Psoas muscle (tissue), 8 donors: ENCODE data around the gene ALG12. TPM values are rescaled to one million over a fixed set of nuclear protein-coding genes. Genes with fewer than 3 reads are reported as not detected.

Experiments
- ATAC-seq, 4 donors: fragments of 200-7000 bp; cut with Tn5 transposase; one replicate each; pipeline ENCODE4 v1.9.1; 2020; ENCODE audit warnings: moderate library complexity in 3 of 4, mild to moderate bottlenecking in 2 of 4
- DNase-seq, 2 donors: peaks; one replicate each; pipeline ENCODE4 v3.0.0-alpha.2; 2020
- H3K27ac ChIP-seq: fragments of 200-600 bp; one replicate; pipeline ENCODE4 v1.8.0; 2022
- H3K27me3 ChIP-seq, 3 donors: fragments of 200-600 bp in 1 of 3; one replicate each; pipeline versions ENCODE4 v1.6.1 to v1.8.0; 2013 to 2022; ENCODE audit warnings: low read length in 2 of 3, mild to moderate bottlenecking in 2 of 3, moderate library complexity in 1 of 3; ENCODE audit not compliant: insufficient read depth in 3 of 3
- H3K36me3 ChIP-seq, 2 donors: fragments of 200-600 bp in 1 of 2; one replicate each; pipeline versions ENCODE4 v1.6.1 to v1.8.0; 2013 to 2022; ENCODE audit warnings: low read depth in 1 of 2, mild to moderate bottlenecking in 1 of 2, moderate library complexity in 1 of 2; ENCODE audit not compliant: insufficient read depth in 1 of 2
- H3K4me1 ChIP-seq: fragments of 200-600 bp; one replicate; pipeline ENCODE4 v1.8.0; 2022
- H3K4me3 ChIP-seq: fragments of 200-600 bp; one replicate; pipeline ENCODE4 v1.8.0; 2022; ENCODE audit warnings: mild to moderate bottlenecking
- H3K9me3 ChIP-seq: fragments of 200-600 bp; one replicate; pipeline ENCODE4 v1.8.0; 2022
- CTCF ChIP-seq: fragments of 200-600 bp; IDR thresholded peaks from one replicate; pipeline ENCODE4 v1.8.0; 2022; ENCODE audit warnings: antibody characterized with exemption
- WGBS, 3 donors: extraction: QIAGEN DNeasy Blood & Tissue Kit; methylation state at CpG; one replicate each; pipeline versions ENCODE4 v1.1.6 to v1.1.7; 2013; 5-methylcytosine and 5-hydroxymethylcytosine counted together
- intact Hi-C, 2 donors: fragments of 100-400 bp; cut with DNase I; formaldehyde crosslinking; loops; one replicate each; pipeline versions ENCODE4 v1.11.0 to v1.14.2; 2022
- long read RNA-seq, 2 donors: library from polyadenylated mRNA; unstranded; transcript quantifications; one replicate each; pipeline ENCODE4 v2.0.0, GENCODE V29; 2021
- polyA plus RNA-seq, 3 donors: library from polyadenylated mRNA; stranded (reverse); fragments of 200-250 nt; gene quantifications; one replicate each; pipeline ENCODE4 v1.2.3, GENCODE V29; 2013
- total RNA-seq, 4 donors: library from RNA; stranded (reverse); fragmentation: NEBNext Ultra II Directional in 2 of 4; extraction: Animal tissue kit (Norgen Biotek cat#: 25700) in 2 of 4; gene quantifications; one replicate each; pipeline versions ENCODE4 v1.2.1 to v1.2.4, GENCODE V29; 2021 to 2023
- donor health status: healthy with polysubstance abuse.
- donor health status: DM: no; HTN: no; CAD: no; lungs with moderate emphysema.
- donor health status: Bipolar disorder and iron deficiency.
- donor health status: healthy.
- donor health status: DM: yes; HTN: yes; CAD: no.
- donor health status: DM: no; HTN: no; CAD: no.
- donor health status: DM: no; HTN: no; CAD: no.
- donor health status: DM: yes; HTN: yes; CAD: no.

Gene ALG12
- total RNA-seq (10 to 100 TPM in 2 of 4 donors, 1 to 10 TPM in 2; 6.5 to 10.8 (median 8.7) TPM), polyA plus RNA-seq (10 to 100 TPM in 1 of 3 donors, 1 to 10 TPM in 2; 8.0 to 11.0 (median 8.2) TPM)
- long read RNA-seq, donor 1, full-length matches to known transcripts: 6 of 7 reads
- long read RNA-seq, donor 1, partial matches to known transcripts: 1 of 7 reads
- long read RNA-seq, donor 1, other reads (novel, unspliced or antisense): 0 of 7 reads
- long read RNA-seq, donor 2, full-length matches to known transcripts: 14 of 26 reads
- long read RNA-seq, donor 2, partial matches to known transcripts: 7 of 26 reads
- long read RNA-seq, donor 2, other reads (novel, unspliced or antisense): 5 of 26 reads

DNA sequence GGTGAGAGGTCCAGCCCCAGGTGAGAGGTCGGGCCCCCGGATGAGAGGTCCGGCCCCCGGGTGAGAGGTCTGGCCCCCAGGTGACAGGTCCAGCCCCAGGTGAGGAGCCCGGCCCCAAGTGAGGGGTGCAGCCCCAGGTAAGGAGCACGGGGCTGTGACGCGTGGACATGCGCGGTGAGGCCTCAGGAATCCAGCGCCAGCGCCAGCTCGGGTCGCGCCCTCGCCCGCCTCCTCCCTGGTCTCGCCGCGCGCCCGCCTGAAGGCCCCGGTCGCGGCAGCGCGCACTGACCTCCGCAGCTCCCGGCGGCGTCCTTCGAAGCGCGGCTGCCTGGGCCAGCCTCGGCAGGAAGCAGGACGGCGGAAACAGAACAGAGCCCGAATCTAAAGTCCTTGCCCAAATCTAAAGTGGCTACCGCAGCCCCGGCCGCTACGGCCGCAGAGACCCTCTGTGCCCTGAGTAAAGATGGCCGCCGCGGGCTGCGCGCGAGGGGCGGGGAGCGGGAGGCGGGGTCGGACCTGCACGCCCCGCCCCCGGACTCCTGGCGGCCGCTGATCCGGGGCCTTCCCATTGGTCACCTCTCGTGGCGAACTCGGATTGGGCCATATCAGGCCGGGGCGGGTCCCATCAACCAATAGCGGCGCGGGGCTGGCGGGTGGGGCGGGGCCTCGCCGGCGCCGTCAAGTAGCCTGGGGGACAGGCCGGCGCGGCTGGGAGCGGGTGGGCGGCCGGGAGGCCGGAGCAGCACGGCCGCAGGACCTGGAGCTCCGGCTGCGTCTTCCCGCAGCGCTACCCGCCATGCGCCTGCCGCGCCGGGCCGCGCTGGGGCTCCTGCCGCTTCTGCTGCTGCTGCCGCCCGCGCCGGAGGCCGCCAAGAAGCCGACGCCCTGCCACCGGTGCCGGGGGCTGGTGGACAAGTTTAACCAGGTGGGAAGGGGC lies at the start of gene ALG12, which contains the start of gene CRELD2:
Gene ALG12, minus strand, starts transcription at position 465 of the 937 bp plus-strand sequence. CDS start 4,673 bp downstream, outside the sequence.
Gene CRELD2, plus strand, starts transcription at position 661 of the 937 bp plus-strand sequence. Its CDS starts 136 bp downstream, at position 797.
- Histone ChIP-seq H3K4me3 (peak within 1 kb of the TSS; percentile 91), H3K27me3 (no peaks in the 10 kb centered on the region), H3K9me3 (no peaks in the 10 kb centered on the region), H3K36me3 (peaks cover 5 to 31% of the 10 kb centered on the region in 2 donors), H3K4me1 (peaks cover 12% of the 10 kb centered on the region), H3K27ac (peak within 1 kb of the TSS; percentile 95)
- ATAC-seq (peak; percentile 98 to 99 (median 98)), DNase-seq (peak; percentile 99)
- intact Hi-C loops: loop anchor here (2.0 to 10.0 kb wide), 2 partner anchors 63 kb away; partner anchors contain the start of gene ZBED4 (in 1 of the 2)
- WGBS, 3 donors: 0 to 2% (median 0%) methylated on average over 55 to 103 of the region's 103 CpGs
- no peak for TF ChIP-seq CTCF

DNA sequence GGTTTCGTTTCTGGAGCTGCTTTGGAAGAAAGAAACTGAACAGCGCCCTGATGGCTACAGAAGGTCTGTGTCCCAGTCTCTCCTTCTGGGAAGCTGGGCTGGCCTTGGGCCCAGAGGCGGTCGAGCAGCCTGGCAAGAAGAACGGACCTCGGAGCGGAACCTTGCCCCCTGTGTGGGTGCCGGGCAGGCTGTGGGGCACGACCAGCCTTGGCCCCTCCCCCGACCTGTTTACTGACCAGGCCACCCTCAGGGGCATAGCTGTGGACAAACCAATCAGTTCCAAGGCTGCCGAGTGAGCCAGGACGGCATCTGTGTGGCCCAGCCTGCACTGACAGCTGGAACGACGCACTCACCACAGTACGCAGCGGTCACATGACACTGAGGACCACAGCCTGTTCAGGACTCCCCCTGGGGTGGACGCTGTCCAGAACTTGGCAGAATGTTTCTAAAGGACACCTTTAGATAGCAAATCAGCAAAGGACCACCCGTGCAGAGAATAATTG lies 49.5 kb upstream of the ALG12 start:
- 21 to 23% (median 22%) methylated on average over 13 to 18 of the region's 18 CpGs for WGBS, 3 donors
- Histone ChIP-seq H3K36me3 (peaks cover 9 to 20% of the 10 kb centered on the region in 2 donors), H3K9me3 (no peaks in the 10 kb centered on the region), H3K4me1 (peaks cover 71% of the 10 kb centered on the region), H3K4me3 (peak overlapping the region; percentile 59), H3K27ac (peak overlapping the region; percentile 97), H3K27me3 (no peaks in the 10 kb centered on the region)
- TF ChIP-seq CTCF: no peak
- intact Hi-C loops: no loop called here
- ATAC-seq (peak; percentile 33 to 54 (median 47)), DNase-seq (peak; percentile 83 to 93)

DNA sequence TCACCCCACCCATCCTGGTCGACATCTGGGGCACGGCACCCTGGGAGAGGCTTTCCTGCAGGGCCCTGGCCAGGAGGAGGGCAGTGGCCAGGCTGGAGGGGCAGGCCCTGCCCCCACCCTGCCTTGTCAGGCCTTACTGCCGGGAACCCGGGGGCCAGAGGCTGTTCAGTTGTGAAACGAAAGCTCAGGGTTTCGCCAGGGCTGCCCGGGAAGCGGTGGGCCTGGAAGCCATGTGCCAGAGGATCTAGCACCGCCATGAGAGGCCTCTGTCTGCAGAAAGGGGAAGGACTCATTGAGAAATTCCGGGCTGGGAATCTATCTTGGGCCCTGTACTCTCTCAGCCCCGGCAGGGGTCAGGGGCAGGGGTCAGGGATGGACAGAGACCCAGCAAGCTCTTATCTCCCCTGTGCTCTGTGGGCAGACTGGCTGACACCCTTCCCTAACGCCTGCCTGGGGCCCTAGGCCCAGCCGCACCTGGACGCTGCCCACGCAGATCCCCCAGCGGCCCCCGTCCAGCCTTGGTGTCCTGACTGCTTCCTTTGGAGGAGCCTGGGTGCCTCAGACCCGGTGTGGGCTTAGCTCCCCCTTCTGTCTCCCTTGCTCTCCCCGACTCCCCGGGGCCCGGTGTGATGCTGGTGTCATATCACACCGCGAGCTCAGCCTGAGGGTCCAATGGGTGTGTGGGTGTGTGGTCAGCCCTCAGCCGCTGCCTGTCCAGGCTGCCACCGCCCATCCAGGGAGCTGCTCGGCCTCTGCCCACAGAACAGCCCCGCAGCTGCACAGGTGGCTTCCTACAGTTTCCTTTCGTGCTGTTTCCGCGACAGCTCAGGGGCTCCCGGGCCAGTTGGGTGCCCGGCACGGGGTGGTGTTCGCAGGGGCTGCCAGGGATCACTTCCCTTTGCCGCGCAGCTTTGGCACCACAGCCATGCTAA lies 48.8 kb upstream of the ALG12 start:
- peak; percentile 71 to 82 for DNase-seq
- peak in 3 of 4 donors; percentile 1 to 14 (median 7) for ATAC-seq
- no peaks in the 10 kb centered on the region for H3K27me3 ChIP-seq
- intact Hi-C loops: no loop called here
- H3K4me3 ChIP-seq: peak overlapping the region; percentile 59
- H3K36me3 ChIP-seq: peaks cover 9 to 23% of the 10 kb centered on the region in 2 donors
- H3K4me1 ChIP-seq: peaks cover 71% of the 10 kb centered on the region
- WGBS, 3 donors: 24 to 34% (median 26%) methylated on average over 34 to 36 of the region's 36 CpGs
- no peak for TF ChIP-seq CTCF
- H3K9me3 ChIP-seq: no peaks in the 10 kb centered on the region
- H3K27ac ChIP-seq: peak overlapping the region; percentile 97
